ENCODE measurements around the gene SPIN4.
A peak's percentile ranks its signal among the peaks of the same experiment; 100 is the strongest.
"Not testable (repeated sequence)": the region's sequence is repeated elsewhere in the genome, so short reads cannot be mapped to it uniquely, and the experiment has no call there.

The SPIN4 gene

DNA sequence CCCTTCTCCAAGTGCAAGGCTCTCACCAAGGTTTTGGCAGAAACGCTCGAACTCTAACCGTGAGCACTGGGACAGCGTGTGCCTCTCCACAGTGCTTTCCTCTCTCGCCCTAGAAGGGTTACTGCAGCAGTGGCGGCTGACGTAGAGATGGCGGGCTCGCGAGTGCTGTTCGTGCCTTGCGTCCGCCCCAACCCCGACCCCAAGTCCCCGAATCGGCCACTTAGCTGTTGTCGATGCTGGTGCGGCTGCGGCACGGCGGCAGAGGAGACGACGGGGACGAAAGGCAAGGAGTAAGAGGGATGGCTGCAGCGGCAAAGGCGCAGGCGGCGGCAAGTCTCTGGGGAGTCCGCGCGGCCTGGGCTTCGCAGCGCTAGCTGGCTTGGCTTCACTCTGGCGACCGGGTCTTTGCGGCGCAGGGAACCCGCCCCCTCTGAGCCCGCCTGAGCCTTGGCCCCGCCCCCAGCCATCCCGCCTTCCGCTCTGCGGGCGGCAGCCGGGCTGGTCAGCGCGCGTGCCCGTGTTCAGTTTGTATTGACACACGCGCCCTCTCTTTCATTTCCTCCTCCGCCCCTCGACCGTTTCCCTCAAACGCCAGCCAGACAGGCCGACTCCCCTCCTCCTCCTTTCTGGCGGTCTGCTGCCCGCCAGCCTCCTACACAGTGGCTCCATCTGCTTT is at the start of gene SPIN4:
Gene SPIN4, minus strand, starts transcription at position 392 of the 676 bp plus-strand sequence. CDS start 513 bp downstream, outside the sequence.
- peak; percentile 90 for DNase-seq (ENCODE audit: low spot score)

DNA sequence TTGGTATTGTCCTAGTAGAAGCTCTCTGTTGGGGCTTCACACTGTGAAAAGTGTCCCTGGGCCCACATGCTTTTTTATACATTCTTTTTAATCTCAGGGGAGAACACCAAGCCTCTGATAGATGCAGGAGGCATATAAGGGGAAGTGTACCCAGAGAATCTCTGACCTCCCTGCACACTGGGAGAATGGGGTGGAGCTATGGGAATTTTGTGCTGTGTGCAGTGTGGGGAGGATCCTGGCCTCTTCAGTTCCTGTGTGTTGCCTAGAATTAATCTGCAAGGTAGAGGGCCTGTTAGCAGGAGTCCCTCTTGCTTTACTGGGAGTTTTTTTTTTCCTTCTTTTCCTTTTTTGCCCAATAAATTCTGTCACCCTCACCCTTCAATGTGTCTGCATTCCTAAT is 49.2 kb upstream of the SPIN4 start:
- DNase-seq (ENCODE audit: low spot score) = no peak

DNA sequence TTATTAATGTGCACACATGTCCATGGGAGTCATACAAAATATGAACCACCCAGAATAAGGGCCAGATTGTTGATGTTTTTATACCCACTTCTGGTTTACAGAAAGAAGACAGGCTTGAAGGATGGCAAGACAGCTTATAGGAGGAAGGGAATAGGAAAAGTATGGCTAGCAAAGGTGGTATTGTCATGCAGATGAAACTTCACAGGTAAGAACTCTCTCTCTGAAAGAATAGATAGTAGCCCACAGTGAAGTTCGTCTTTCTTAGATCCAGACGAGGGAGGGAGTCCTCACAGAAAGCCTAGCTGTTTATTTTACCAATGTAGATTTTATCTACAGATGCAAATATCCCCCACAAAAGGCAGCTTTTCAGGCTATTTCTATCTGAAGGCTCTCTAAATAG is 43.7 kb upstream of the SPIN4 start:
- no peak for DNase-seq (ENCODE audit: low spot score)

DNA sequence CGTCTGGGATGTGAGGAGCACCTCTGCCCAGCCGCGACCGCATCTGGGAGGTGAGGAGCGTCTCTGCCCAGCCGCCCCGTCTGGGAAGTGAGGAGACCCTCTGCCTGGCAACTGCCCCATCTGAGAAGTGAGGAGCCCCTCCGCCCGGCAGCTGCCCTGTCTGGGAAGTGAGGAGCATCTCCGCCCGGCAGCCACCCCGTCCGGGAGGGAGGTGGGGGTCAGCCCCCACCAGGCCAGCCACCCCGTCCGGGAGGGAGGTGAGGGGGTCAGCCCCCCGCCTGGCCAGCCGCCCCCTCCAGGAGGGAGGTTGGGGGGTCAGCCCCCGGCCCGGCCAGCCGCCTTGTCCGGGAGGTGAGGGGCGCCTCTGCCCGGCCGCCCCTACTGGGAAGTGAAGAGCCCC is 42.0 kb upstream of the SPIN4 start:
- DNase-seq (ENCODE audit: low spot score) = not testable (repeated sequence)

DNA sequence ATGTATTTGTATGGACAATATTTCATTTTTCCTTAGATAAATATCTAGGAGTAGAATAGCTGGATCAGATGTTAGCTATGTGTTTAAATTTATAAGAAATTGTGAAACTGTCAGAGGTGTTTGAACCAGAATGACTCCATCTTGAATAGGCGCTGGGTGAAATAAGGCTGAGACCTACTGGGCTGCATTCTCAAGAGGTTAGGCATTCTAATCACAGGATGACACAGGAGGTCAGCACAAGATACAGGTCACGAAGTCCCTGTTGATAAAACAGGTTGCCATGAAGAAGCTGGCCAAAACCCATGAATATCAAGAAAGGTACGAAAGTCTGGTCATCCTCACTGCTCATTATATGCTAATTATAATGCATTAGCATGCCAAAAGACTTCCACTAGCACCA is 36.3 kb upstream of the SPIN4 start:
- no peak for DNase-seq (ENCODE audit: low spot score)

DNA sequence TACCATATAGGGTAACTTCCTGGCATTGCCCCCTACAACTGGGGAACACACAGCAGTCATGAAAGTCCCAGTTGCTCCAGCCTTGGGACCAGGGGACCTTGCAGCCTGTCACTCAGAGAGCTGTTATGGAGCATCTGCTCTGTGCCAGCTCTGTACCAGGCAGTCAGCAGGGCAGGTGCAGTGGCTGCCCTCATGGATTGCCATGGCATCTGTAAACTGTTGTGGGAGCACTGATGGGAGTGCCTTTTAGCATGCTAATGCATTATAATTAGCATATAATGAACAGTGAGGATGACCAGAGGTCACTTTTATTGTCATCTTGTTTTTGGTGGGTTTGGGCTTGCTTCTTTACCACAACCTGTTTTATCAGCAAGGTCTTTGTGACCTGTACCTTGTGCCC is 33.1 kb upstream of the SPIN4 start:
- DNase-seq (ENCODE audit: low spot score) = not testable (repeated sequence)

DNA sequence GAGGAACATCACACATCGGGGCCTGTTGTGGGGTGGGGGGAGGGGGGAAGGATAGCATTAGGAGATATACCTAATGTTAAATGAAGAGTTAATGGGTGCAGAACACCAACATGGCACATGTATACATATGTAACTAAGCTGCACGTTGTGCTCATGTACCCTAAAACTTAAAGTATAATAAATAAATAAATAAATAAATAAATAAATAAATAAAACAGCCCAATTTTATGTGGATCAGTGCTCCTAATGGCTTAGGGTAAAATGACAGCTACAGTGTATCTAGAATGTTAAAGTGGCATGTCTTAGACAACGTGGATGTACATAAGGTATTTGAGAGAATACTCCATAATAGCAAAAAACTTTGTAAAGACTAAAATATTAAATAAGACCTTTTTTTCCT is 21.9 kb upstream of the SPIN4 start:
- DNase-seq (ENCODE audit: low spot score) = not testable (repeated sequence)

DNA sequence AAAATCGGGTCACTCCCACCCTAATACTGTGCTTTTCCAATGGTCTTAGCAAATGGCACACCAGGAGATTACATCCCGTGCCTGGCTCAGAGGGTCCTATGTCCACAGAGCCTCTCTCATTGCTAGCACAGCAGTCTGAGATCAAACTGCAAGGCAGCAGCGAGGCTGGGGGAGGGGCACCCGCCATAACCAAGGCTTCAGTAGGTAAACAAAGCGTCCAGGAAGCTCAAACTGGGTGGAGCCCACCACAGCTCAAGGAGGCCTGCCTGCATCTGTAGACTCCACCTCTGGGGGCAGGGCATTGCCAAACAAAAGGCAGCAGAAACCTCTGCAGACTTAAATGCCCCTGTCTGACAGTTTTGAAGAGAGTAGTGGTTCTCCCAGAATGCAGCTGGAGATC is 16.6 kb upstream of the SPIN4 start:
- DNase-seq (ENCODE audit: low spot score) = not testable (repeated sequence)

DNA sequence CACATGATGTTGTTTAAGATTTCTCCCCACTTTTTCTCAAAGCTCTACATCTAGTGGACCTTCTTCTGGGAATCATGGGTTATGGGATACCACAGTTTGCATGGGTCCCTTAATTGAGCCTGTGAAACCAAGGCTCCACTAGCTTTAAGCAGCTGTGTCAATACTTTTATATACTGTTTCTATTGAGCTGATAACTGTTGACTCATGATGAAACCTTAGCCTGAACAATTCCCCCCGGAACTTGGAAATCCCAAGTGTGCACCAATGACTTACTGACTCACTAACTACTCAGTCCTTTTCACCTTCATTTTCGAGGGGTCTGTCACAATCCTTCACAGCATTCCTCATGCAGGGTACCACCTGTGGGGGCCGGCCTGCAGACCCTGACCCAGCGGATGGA is 12.7 kb upstream of the SPIN4 start:
- no peak for DNase-seq (ENCODE audit: low spot score)

DNA sequence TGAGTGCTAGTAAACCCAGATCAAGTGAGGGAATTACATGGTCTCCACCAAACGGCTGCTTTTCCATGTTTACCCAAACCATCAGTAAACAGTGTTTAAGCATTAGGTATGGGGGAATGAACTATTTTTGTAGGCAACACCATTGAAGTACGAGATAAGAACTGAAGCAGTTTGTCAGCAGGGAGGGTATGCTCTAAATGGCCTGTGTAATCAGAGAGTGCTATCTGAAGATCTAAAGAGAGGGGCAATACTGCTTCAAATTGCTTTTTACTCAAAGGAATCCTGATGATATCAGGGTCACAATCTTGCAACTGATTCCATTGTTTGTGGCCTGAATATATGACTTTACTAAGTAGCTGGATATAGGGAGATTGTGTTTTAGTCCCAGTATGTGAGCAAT is 10.4 kb upstream of the SPIN4 start:
- DNase-seq (ENCODE audit: low spot score) = no peak

DNA sequence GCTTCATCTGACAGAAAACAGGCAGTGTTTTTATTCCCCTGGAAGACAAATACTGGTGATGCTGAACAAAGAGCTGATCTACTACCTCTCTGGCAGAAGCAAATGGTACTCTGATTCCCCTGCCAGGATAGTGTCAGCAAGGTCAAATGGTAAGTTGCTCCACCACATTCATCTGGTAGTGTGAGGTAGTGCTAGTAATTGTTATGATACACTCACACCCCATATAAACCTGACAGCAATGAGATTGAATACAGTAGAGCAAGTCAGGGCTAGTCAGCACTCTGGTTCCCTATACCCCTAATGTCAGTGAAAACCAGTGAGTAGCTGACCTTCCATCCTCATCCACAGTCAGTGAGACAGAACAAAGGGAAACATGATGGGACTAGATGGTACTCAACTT is 3.4 kb upstream of the SPIN4 start:
- DNase-seq (ENCODE audit: low spot score) = no peak

DNA sequence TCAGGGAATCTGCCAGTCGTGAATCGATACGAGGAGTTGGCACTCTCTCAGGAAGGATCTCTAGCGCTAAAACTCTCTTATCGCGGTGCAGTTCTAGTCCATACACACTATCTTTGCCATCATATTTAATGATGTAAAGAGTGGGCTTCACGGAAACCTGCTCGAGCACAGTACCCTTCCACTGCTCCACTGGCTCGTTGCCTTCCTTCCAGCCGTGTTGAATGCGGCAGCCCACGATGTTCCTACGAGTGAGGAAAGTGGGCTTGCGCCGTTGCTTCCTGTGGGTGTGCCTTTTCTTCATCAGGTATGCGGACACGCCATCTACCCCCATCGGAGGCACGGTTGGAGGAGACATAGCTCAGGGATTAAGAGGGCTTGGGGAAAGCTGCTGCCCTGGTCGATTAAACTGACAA is 661 bp downstream of the SPIN4 start:
- peak; percentile 12 for DNase-seq (ENCODE audit: low spot score)

DNA sequence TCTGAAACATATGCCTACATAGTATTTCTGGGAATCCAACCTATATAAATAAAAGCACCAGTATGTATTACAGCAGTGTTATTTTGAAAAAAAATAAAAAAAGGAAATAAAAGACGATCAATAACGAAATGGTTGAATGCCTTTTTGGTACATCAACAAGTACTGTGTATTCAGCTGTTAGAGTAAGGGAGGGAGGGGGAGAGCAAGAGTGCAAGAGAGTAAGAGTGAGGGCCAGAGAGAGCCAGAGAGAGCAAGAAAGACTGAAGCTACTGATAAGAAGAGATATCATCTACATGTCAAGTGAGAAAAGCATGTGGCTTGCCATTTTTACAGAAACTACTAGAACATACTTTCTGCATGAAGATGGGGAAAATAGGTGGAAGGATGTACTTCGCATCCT is 1.8 kb downstream of the SPIN4 start:
- peak; percentile 16 for DNase-seq (ENCODE audit: low spot score)

DNA sequence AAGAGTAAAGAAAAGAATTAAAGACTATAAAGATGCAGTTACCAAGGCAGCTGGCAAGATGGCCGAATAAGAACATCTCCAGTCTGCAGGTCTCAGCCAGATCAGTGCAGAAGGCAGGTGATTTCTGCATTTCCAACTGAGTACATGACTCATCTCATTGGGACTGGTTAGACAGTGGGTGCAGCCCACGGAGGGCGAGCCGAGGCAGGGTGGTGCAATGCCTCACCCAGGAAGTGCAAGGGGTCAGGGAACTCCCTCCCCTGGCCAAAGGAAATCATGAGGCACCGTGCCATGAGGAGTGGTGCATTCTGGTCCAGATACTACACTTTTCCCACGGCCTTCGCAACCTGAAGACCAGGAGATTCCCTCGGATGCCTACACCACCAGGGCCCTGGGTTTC is 20.5 kb downstream of the SPIN4 start:
- no peak for DNase-seq (ENCODE audit: low spot score)

DNA sequence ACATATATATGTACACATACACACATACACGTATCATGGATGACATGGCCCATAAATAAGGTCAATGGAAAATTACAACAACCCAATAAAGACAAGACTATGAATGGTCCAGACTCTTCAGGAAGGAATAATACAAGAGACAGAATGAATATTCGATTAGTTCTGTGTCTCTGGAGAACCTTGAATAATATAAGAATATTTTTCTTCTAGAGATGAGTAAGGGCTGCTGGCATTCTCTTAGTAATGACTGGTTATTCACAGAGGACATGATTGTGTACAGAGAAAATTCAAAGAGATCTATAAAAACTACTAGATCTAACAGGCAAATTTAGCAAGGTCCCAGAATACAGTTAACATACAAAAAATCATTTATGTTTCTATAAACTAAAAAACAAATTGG is 23.3 kb downstream of the SPIN4 start:
- DNase-seq (ENCODE audit: low spot score) = no peak

DNA sequence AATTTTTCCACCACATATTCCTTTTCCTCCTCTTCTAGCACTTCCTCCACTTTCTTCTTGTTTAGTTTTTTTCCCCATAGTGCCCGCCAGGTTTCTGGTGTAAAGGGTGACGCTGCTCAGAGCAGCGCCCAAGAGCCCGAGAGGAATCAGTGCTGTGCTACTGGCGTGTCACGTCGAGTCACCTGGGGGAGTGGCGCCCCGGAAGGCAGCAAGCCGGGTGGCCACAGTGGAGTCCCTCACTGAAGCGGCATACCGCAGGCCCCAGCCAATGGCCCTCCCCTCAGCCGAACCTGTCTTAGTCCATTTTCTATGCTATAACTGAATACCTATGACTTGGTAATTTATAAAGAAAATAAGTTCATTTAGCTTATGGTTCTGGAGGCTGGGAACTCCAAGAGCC is 51.5 kb downstream of the SPIN4 start:
- no peak for DNase-seq (ENCODE audit: low spot score)
